ENCODE measurements around the gene SIM1. TPM values are rescaled to one million over a fixed set of nuclear protein-coding genes. Genes with fewer than 3 reads are reported as not detected.
A peak's percentile ranks its signal among the peaks of the same experiment; 100 is the strongest.

The SIM1 gene
- total RNA-seq, 2 experiments from 2014 or later: not detected

DNA sequence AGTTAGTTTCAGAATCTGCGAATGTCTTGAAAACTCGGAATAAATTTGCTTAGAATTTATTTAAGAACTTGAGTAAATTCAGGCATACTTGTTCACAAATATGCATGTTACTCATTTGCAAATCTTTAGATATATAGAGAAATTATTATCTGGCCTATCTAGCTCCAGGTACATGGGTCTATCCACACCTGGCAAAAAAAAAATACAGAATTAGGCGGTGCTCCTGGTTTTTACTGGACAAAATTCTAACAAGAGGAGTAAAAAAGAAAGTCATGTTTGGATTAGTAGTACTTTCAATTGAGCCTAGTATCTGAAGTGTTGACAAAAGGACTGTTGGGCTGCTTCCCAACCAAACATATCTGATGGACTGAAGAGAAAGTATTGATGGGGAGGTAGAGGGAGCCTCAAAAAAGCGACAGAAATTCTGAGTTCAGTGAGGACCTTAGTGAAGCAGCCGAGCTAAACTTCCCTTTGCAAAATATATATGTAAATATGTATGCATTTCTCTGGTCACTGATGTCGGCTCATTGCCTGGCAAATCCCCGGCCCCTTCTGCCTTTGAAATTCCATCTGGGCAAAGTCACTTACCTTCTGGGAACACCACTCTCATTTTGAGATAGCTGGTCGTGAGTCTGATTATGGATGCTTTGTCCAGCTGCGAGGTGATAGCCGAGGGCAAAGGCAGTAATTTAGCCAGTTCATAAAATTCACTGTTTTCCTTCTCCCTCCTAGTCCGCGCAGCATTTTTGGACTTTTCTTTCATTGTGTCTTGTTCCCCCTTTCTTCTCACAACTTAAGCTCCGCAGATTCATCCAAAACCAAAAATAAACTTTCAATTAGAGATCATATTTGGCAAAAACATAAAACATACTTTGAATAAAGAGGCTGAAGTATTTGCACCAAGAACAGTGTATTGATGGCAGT, 1.8 kb downstream of the SIM1 start:
- Mint-ChIP-seq H3K36me3 (peaks cover 12% of the 10 kb centered on the region), H3K4me1 (peaks cover 16% of the 10 kb centered on the region), H3K27ac (no peak overlapping the region), H3K9me3 (peaks cover 14% of the 10 kb centered on the region), H3K4me3 (no peak overlapping the region), H3K27me3 (peaks cover 75% of the 10 kb centered on the region)
- no peak for DNase-seq

GRCh38 chr6:100461917-100462705, 2.6 kb downstream of the SIM1 start:
- DNase-seq: no peak
- Mint-ChIP-seq H3K4me1 (peaks cover 15% of the 10 kb centered on the region), H3K27ac (no peak overlapping the region), H3K27me3 (peaks cover 67% of the 10 kb centered on the region), H3K36me3 (peaks cover 14% of the 10 kb centered on the region), H3K9me3 (peaks cover 14% of the 10 kb centered on the region), H3K4me3 (no peak overlapping the region)

GRCh38 chr6:100461278-100461916, 3.3 kb downstream of the SIM1 start:
- Mint-ChIP-seq H3K36me3 (peaks cover 18% of the 10 kb centered on the region), H3K27me3 (peaks cover 60% of the 10 kb centered on the region), H3K4me3 (no peak overlapping the region), H3K27ac (no peak overlapping the region), H3K4me1 (peaks cover 9% of the 10 kb centered on the region), H3K9me3 (peaks cover 14% of the 10 kb centered on the region)
- no peak for DNase-seq

- Mint-ChIP-seq H3K27me3 (peaks cover 53% of the 10 kb centered on the region), H3K27ac (no peak overlapping the region), H3K36me3 (peaks cover 18% of the 10 kb centered on the region), H3K4me3 (no peak overlapping the region), H3K4me1 (peaks cover 8% of the 10 kb centered on the region), H3K9me3 (peaks cover 17% of the 10 kb centered on the region)
- DNase-seq: no peak
Observed at GRCh38 chr6:100460650-100461204, 4.0 kb downstream of the SIM1 start.

DNA sequence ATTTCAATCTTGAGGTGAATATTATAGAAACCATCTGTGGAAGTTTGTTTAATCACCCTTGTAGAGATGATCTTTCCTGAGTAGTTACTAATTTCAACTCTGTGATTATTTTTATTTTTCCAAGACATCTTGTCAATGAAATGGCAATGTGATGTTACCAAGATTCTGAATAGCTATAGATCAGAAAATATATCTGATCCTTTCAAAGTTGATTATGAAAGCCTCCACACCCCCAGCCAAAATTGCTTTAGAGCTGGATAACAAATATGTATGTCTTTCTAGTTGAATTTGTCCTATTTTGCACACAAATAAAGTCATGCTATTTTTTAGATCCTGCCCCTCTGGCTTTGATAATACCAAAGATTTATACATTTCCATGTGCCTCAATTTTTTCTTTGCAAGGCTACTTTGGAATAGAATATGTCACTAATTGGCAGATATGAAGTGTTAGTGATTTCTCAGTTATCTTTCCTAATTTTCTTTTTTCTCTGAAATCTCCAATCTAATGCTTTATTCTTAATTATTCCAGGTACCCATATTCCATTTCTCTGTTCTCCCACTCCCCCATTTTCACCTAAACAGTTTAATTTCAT, 5.0 kb downstream of the SIM1 start:
- H3K4me3 Mint-ChIP-seq: no peak overlapping the region
- peaks cover 22% of the 10 kb centered on the region for H3K9me3 Mint-ChIP-seq
- H3K4me1 Mint-ChIP-seq: peaks cover 5% of the 10 kb centered on the region
- no peak overlapping the region for H3K27ac Mint-ChIP-seq
- H3K36me3 Mint-ChIP-seq: peaks cover 21% of the 10 kb centered on the region
- no peak for DNase-seq
- peaks cover 43% of the 10 kb centered on the region for H3K27me3 Mint-ChIP-seq

GRCh38 chr6:100458841-100459591, 5.7 kb downstream of the SIM1 start:
- no peak for DNase-seq
- Mint-ChIP-seq H3K4me1 (peaks cover 5% of the 10 kb centered on the region), H3K27me3 (peaks cover 37% of the 10 kb centered on the region), H3K9me3 (peaks cover 27% of the 10 kb centered on the region), H3K4me3 (no peak overlapping the region), H3K36me3 (peaks cover 21% of the 10 kb centered on the region), H3K27ac (no peak overlapping the region)

- Mint-ChIP-seq H3K9me3 (peaks cover 27% of the 10 kb centered on the region), H3K27me3 (peaks cover 21% of the 10 kb centered on the region)
Observed at GRCh38 chr6:100457311-100457990, 7.3 kb downstream of the SIM1 start.

GRCh38 chr6:100456908-100457235, 7.8 kb downstream of the SIM1 start:
- H3K27me3 Mint-ChIP-seq: peaks cover 15% of the 10 kb centered on the region
- peaks cover 5% of the 10 kb centered on the region for H3K4me1 Mint-ChIP-seq
- no peak for DNase-seq
- no peak overlapping the region for H3K27ac Mint-ChIP-seq
- no peak overlapping the region for H3K4me3 Mint-ChIP-seq
- peaks cover 21% of the 10 kb centered on the region for H3K36me3 Mint-ChIP-seq
- H3K9me3 Mint-ChIP-seq: peaks cover 23% of the 10 kb centered on the region

More at GRCh38 chr6:100457311-100457990, 7.3 kb downstream of the SIM1 start:
- DNase-seq: no peak
- Mint-ChIP-seq H3K4me1 (peaks cover 5% of the 10 kb centered on the region), H3K4me3 (no peak overlapping the region), H3K27ac (no peak overlapping the region), H3K36me3 (peaks cover 21% of the 10 kb centered on the region)

- Mint-ChIP-seq H3K36me3 (peaks cover 21% of the 10 kb centered on the region), H3K4me3 (no peak overlapping the region), H3K27me3 (peaks cover 10% of the 10 kb centered on the region), H3K4me1 (peaks cover 3% of the 10 kb centered on the region), H3K9me3 (peaks cover 23% of the 10 kb centered on the region), H3K27ac (no peak overlapping the region)
- no peak for DNase-seq
Observed at GRCh38 chr6:100456141-100456907, 8.4 kb downstream of the SIM1 start.

- peaks cover 3% of the 10 kb centered on the region for H3K4me1 Mint-ChIP-seq
- no peak for DNase-seq
- H3K27ac Mint-ChIP-seq: peak overlapping the region; percentile 68
- H3K4me3 Mint-ChIP-seq: no peak overlapping the region
- H3K36me3 Mint-ChIP-seq: peaks cover 18% of the 10 kb centered on the region
- H3K9me3 Mint-ChIP-seq: peaks cover 23% of the 10 kb centered on the region
- H3K27me3 Mint-ChIP-seq: peaks cover 1% of the 10 kb centered on the region
Observed at GRCh38 chr6:100455230-100456124, 9.2 kb downstream of the SIM1 start.

- Mint-ChIP-seq H3K27me3 (no peaks in the 10 kb centered on the region), H3K36me3 (peaks cover 18% of the 10 kb centered on the region), H3K27ac (no peak overlapping the region), H3K4me1 (peaks cover 3% of the 10 kb centered on the region), H3K4me3 (no peak overlapping the region), H3K9me3 (peaks cover 23% of the 10 kb centered on the region)
- no peak for DNase-seq
Observed at GRCh38 chr6:100454551-100455229, 10.0 kb downstream of the SIM1 start.

Data from activated naive CD8-positive, alpha-beta T cell treated with anti-CD3 and anti-CD28 coated beads for 36 hours (primary cell).